GM06990 (cell line): ENCODE results near the gene ACD.
A peak's percentile ranks its signal among the peaks of the same experiment; 100 is the strongest.

ENCODE experiments used
- DNase-seq: peaks from one replicate; pipeline ENCODE4 v3.0.0-alpha.2; 2011; ENCODE audit not compliant: insufficient read length; ENCODE audit errors: extremely low read depth
- H3K27me3 ChIP-seq: replicated peaks from 2 replicates; pipeline ENCODE4 v1.6.0; 2011; ENCODE audit warnings: low read length; ENCODE audit not compliant: control insufficient read depth, insufficient read depth
- H3K36me3 ChIP-seq: 2 replicates; pipeline ENCODE4 v1.5.1; 2011; ENCODE audit warnings: low read length; ENCODE audit not compliant: control insufficient read depth, insufficient read depth
- H3K4me3 ChIP-seq: replicated peaks from 2 replicates; pipeline ENCODE4 v1.5.1; 2011; ENCODE audit warnings: low read depth, mild to moderate bottlenecking, control low read depth, low read length
- CTCF ChIP-seq: IDR thresholded peaks from 2 replicates; pipeline ENCODE4 v1.5.1; 2011; ENCODE audit warnings: low read length, control low read depth, mild to moderate bottlenecking, inconsistent platforms; ENCODE audit not compliant: insufficient read depth, poor library complexity, severe bottlenecking

ACD gene

GRCh38 chr16:67659675-67660563, at the start of gene ACD:
ACD (minus strand) TSS chr16:67660260; CDS start chr16:67660220, 40 bp downstream.
- peak within 1 kb of the TSS; percentile 94 for H3K4me3 ChIP-seq
- DNase-seq = peak; percentile 96
- no peak for TF ChIP-seq CTCF
- peaks cover 17% of the 10 kb centered on the region for H3K36me3 ChIP-seq
- no peaks in the 10 kb centered on the region for H3K27me3 ChIP-seq

GRCh38 chr16:67709050-67709449, 49.0 kb upstream of the ACD start:
- Histone ChIP-seq H3K27me3 (no peaks in the 10 kb centered on the region), H3K36me3 (no peaks in the 10 kb centered on the region), H3K4me3 (no peak overlapping the region)

GRCh38 chr16:67708368-67708771, 48.3 kb upstream of the ACD start:
- TF ChIP-seq CTCF = no peak
- no peak for DNase-seq
- Histone ChIP-seq H3K4me3 (no peak overlapping the region), H3K27me3 (no peaks in the 10 kb centered on the region), H3K36me3 (no peaks in the 10 kb centered on the region)

More at GRCh38 chr16:67709050-67709449, 49.0 kb upstream of the ACD start:
- TF ChIP-seq CTCF = no peak
- no peak for DNase-seq

- DNase-seq = no peak
- Histone ChIP-seq H3K4me3 (no peak overlapping the region), H3K27me3 (no peaks in the 10 kb centered on the region), H3K36me3 (no peaks in the 10 kb centered on the region)
- TF ChIP-seq CTCF = no peak
These were observed 47.7 kb upstream of the ACD start for GRCh38 chr16:67707790-67708189.

- DNase-seq = no peak
- Histone ChIP-seq H3K36me3 (no peaks in the 10 kb centered on the region), H3K27me3 (no peaks in the 10 kb centered on the region), H3K4me3 (no peak overlapping the region)
- no peak for TF ChIP-seq CTCF
These were observed 47.1 kb upstream of the ACD start for GRCh38 chr16:67707210-67707609.
